HepG2 (cell line): ENCODE measurements around the gene SP6. TPM values are rescaled to one million over a fixed set of nuclear protein-coding genes. Genes with fewer than 3 reads are reported as not detected.

Experiments used
- AHDC1 ChIP-seq: sonication (generic); formaldehyde crosslinking; IDR thresholded peaks from 2 replicates; pipeline ENCODE4 v1.5.1; 2020; ENCODE audit warnings: mild to moderate bottlenecking, missing genetic modification reagents, borderline replicate concordance
- AHR ChIP-seq: IDR thresholded peaks from 2 replicates; pipeline ENCODE4 v1.6.1; 2018; ENCODE audit warnings: missing genetic modification reagents, missing compliant biosample characterization
- ATF7-NPFF ChIP-seq: sonication (generic); formaldehyde crosslinking; IDR thresholded peaks from 2 replicates; pipeline ENCODE4 v1.8.1; 2023; ENCODE audit warnings: mild to moderate bottlenecking, low read depth, missing genetic modification reagents, moderate library complexity
- BRD4 ChIP-seq: sonication (generic); formaldehyde crosslinking; IDR thresholded peaks from 2 replicates; pipeline ENCODE4 v1.4.0; 2020; ENCODE audit warnings: missing genetic modification reagents
- CBX1 ChIP-seq: IDR thresholded peaks from one replicate; pipeline ENCODE4 v1.6.1; 2016; ENCODE audit warnings: antibody characterized with exemption, low read depth
- CEBPG ChIP-seq: IDR thresholded peaks from 2 replicates; pipeline ENCODE4 v1.6.1; 2016
- FOXO1 ChIP-seq: sonication (generic); formaldehyde crosslinking; IDR thresholded peaks from 2 replicates; pipeline ENCODE4 v1.4.0; 2020; ENCODE audit warnings: missing genetic modification reagents
- HES4 ChIP-seq: sonication (generic); formaldehyde crosslinking; IDR thresholded peaks from 2 replicates; pipeline ENCODE4 v1.9.0; 2021; ENCODE audit warnings: mild to moderate bottlenecking, missing genetic modification reagents, borderline replicate concordance
- JUND ChIP-seq: sonication (generic); formaldehyde crosslinking; IDR thresholded peaks from 2 replicates; pipeline ENCODE4 v1.8.0; 2022; ENCODE audit warnings: mild to moderate bottlenecking, missing genetic modification reagents
- PCBP1 ChIP-seq: fragments of 200-400 bp; formaldehyde crosslinking; IDR thresholded peaks from 2 replicates; pipeline ENCODE4 v1.6.1; 2017; ENCODE audit warnings: mild to moderate bottlenecking, low read depth, low read length, borderline replicate concordance
- RARG ChIP-seq: sonication (generic); formaldehyde crosslinking; IDR thresholded peaks from 2 replicates; pipeline ENCODE4 v1.4.0; 2020; ENCODE audit warnings: low read depth, mild to moderate bottlenecking, missing genetic modification reagents
- STAG1 ChIP-seq: sonication (generic); formaldehyde crosslinking; IDR thresholded peaks from 2 replicates; pipeline ENCODE4 v1.4.0; 2020; ENCODE audit warnings: missing genetic modification reagents
- YEATS2 ChIP-seq: sonication (generic); formaldehyde crosslinking; IDR thresholded peaks from 2 replicates; pipeline ENCODE4 v1.4.0; 2020; ENCODE audit warnings: missing genetic modification reagents, borderline replicate concordance
- ZFP41 ChIP-seq: sonication (generic); formaldehyde crosslinking; IDR thresholded peaks from 2 replicates; pipeline ENCODE4 v1.4.0; 2020; ENCODE audit warnings: mild to moderate bottlenecking, missing genetic modification reagents, borderline replicate concordance
- ZNF207 ChIP-seq: fragments of 450-650 bp; IDR thresholded peaks from 2 replicates; pipeline ENCODE4 v1.6.1; 2016; ENCODE audit warnings: antibody characterized with exemption, borderline replicate concordance
- ZNF547 ChIP-seq: sonication (generic); formaldehyde crosslinking; IDR thresholded peaks from 2 replicates; pipeline ENCODE4 v1.5.1; 2020; ENCODE audit warnings: mild to moderate bottlenecking, missing genetic modification reagents
- ZNF598 ChIP-seq: sonication (generic); formaldehyde crosslinking; IDR thresholded peaks from 2 replicates; pipeline ENCODE4 v1.5.1; 2020; ENCODE audit warnings: mild to moderate bottlenecking, missing genetic modification reagents, borderline replicate concordance
- ZNF605 ChIP-seq: sonication (generic); formaldehyde crosslinking; IDR thresholded peaks from 2 replicates; pipeline ENCODE4 v1.8.0; 2022; ENCODE audit warnings: mild to moderate bottlenecking, missing genetic modification reagents
- ZSCAN21 ChIP-seq: sonication (generic); formaldehyde crosslinking; IDR thresholded peaks from 2 replicates; pipeline ENCODE4 v1.8.0; 2022; ENCODE audit warnings: mild to moderate bottlenecking, missing genetic modification reagents, moderate library complexity, borderline replicate concordance
- polyA plus RNA-seq, 8 experiments: library from polyadenylated mRNA; depleted of rRNA in 3 of 8; stranded (reverse) in 7 of 8; unstranded in 1 of 8; fragments of >200 nt; fragmentation: Illumina TruSeq in 4 of 8; extraction: Trizol in 4 of 8; gene quantifications; 2 replicates each; pipeline versions ENCODE4 v1.2.1 to v1.2.3, GENCODE V29; 2011 to 2016; ENCODE audit warnings: low read depth in 4 of 8, missing spikeins in 1 of 8, mixed read lengths in 1 of 8; ENCODE audit not compliant: insufficient read depth in 1 of 8
- total RNA-seq, 5 experiments: library from RNA; depleted of rRNA; stranded (reverse); fragments of >200 nt; fragmentation: Illumina TruSeq; extraction: Trizol; gene quantifications; 2 replicates each; pipeline ENCODE4 v1.2.3, GENCODE V29; 2016; ENCODE audit warnings: low read depth in 1 of 5
- TF ChIP-seq, protein P1 (sequence below): IDR thresholded peaks from 2 replicates; pipeline ENCODE4 v1.6.1; 2016; ENCODE audit warnings: mild to moderate bottlenecking
- TF ChIP-seq, protein P2 (sequence below): fragments of 450-650 bp; IDR thresholded peaks from 2 replicates; pipeline ENCODE4 v1.6.1; 2016
- TF ChIP-seq, protein P3 (sequence below): sonication (generic); formaldehyde crosslinking; IDR thresholded peaks from 2 replicates; pipeline ENCODE4 v1.8.0; 2022; ENCODE audit warnings: mild to moderate bottlenecking, missing genetic modification reagents, moderate library complexity

Gene SP6
- total and polyA plus RNA-seq, 2 of the 13 experiments (the other 11 are each of a cell fraction or from before 2014, with no cell fraction given) = 0.07 TPM

DNA sequence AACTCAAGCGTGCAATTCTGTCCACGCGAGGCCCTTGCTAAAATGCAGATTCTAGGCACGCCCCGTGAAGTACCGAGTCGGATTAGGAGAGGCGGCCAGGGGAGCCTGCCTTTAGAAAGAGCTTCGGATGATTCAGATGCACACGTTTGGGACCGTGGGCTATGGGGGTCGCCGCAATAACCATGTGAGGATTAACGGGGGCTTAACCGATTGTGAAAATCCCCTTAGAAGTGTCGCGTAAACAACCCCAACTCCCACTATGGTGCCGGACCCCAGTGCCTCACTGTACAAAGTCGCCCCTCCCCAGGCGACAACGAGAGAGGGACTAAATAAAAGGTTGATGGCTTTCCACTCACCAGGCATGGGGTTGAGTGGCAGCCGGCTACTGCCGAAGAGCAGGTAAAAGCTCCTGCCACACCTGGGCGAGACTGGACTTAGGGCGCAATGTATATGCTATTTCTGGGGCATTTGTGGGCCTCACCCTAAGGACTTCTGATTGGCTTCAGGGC is 44.4 kb upstream of the SP6 start (continued):
- TF ChIP-seq FOXO1 (CRISPR knock-in tag) = no peak; the same call in 1 of the 2 replicates
- no peak for TF ChIP-seq ZNF547
- no peak for TF ChIP-seq ZNF207
- peak; percentile 81; the same call in 1 of the 2 replicates for TF ChIP-seq ATF7-NPFF (CRISPR knock-in tag)
- peak; percentile 43; the same call in 1 of the 2 replicates for TF ChIP-seq ZNF598
- TF ChIP-seq, protein P1, sequence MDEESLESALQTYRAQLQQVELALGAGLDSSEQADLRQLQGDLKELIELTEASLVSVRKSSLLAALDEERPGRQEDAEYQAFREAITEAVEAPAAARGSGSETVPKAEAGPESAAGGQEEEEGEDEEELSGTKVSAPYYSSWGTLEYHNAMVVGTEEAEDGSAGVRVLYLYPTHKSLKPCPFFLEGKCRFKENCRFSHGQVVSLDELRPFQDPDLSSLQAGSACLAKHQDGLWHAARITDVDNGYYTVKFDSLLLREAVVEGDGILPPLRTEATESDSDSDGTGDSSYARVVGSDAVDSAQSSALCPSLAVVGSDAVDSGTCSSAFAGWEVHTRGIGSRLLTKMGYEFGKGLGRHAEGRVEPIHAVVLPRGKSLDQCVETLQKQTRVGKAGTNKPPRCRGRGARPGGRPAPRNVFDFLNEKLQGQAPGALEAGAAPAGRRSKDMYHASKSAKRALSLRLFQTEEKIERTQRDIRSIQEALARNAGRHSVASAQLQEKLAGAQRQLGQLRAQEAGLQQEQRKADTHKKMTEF = peak; percentile 32; the same call in 1 of the 2 replicates
- TF ChIP-seq, protein P2, sequence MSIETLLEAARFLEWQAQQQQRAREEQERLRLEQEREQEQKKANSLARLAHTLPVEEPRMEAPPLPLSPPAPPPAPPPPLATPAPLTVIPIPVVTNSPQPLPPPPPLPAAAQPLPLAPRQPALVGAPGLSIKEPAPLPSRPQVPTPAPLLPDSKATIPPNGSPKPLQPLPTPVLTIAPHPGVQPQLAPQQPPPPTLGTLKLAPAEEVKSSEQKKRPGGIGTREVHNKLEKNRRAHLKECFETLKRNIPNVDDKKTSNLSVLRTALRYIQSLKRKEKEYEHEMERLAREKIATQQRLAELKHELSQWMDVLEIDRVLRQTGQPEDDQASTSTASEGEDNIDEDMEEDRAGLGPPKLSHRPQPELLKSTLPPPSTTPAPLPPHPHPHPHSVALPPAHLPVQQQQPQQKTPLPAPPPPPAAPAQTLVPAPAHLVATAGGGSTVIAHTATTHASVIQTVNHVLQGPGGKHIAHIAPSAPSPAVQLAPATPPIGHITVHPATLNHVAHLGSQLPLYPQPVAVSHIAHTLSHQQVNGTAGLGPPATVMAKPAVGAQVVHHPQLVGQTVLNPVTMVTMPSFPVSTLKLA = no peak; the same call in 1 of the 2 replicates
- TF ChIP-seq STAG1 (CRISPR knock-in tag) = no peak
- 0 out of 2 replicates have a peak, but pooled peaks have one; percentile 23 for TF ChIP-seq AHDC1 (CRISPR knock-in tag)
- no peak for TF ChIP-seq PCBP1
- peak; percentile 77; the same call in 1 of the 2 replicates for TF ChIP-seq ZSCAN21
- peak; percentile 32; the same call in 1 of the 2 replicates for TF ChIP-seq CEBPG
- TF ChIP-seq HES4 (CRISPR knock-in tag) = no peak; the same call in 1 of the 2 replicates
- TF ChIP-seq ZNF605 (CRISPR knock-in tag) = peak; percentile 57
- TF ChIP-seq JUND (CRISPR knock-in tag) = no peak
- no peak for TF ChIP-seq YEATS2
- TF ChIP-seq, protein P3, sequence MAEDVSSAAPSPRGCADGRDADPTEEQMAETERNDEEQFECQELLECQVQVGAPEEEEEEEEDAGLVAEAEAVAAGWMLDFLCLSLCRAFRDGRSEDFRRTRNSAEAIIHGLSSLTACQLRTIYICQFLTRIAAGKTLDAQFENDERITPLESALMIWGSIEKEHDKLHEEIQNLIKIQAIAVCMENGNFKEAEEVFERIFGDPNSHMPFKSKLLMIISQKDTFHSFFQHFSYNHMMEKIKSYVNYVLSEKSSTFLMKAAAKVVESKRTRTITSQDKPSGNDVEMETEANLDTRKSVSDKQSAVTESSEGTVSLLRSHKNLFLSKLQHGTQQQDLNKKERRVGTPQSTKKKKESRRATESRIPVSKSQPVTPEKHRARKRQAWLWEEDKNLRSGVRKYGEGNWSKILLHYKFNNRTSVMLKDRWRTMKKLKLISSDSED = no peak
- TF ChIP-seq AHR (CRISPR knock-in tag) = peak; percentile 90
- TF ChIP-seq BRD4 = no peak
- TF ChIP-seq ZFP41 (CRISPR knock-in tag) = no peak
- no peak for TF ChIP-seq CBX1
- TF ChIP-seq RARG (CRISPR knock-in tag) = no peak
